ENCODE measurements around the gene ANKUB1. TPM values are rescaled to one million over a fixed set of nuclear protein-coding genes. Genes with fewer than 3 reads are reported as not detected.

ANKUB1 gene
- total and polyA plus RNA-seq, 4 donors, result 0.19 TPM; not detected in 3

GRCh38 chr3:149796026-149796425 is 3.7 kb upstream of the ANKUB1 start:
- no peak for DNase-seq (ENCODE audit: low spot score)
- H3K36me3 ChIP-seq (ENCODE audit: control insufficient read depth in 4 of 4, insufficient read depth in 3 of 4, low read depth in 1 of 4, low read length in 3 of 4), result no peaks in the 10 kb centered on the region
- H3K27me3 ChIP-seq (ENCODE audit: control insufficient read depth in 4 of 4, insufficient read depth in 4 of 4, low read length in 3 of 4), result no peaks in the 10 kb centered on the region
- H3K9me3 ChIP-seq (ENCODE audit: control insufficient read depth in 4 of 4, low read length in 3 of 4), result no peaks in the 10 kb centered on the region
- no peaks in the 10 kb centered on the region for H3K4me1 ChIP-seq (ENCODE audit: control insufficient read depth in 4 of 4, insufficient read depth in 4 of 4, low read length in 3 of 4)
- H3K27ac ChIP-seq (ENCODE audit: low read depth in 1 of 2, low read length in 2 of 2), result no peak overlapping the region
- TF ChIP-seq SP1 (IDR thresholded peaks at IDR 0.05) (no peak), RAD21 (IDR thresholded peaks at IDR 0.05) (no peak), RXRA (IDR thresholded peaks at IDR 0.05) (no peak), YY1 (IDR thresholded peaks at IDR 0.05) (no peak), CTCF (IDR thresholded peaks at IDR 0.05; ENCODE audit: low read depth, low read length, missing input control) (no peak), ZBTB33 (IDR thresholded peaks at IDR 0.05) (no peak), HNF4A (conservative IDR thresholded peaks at IDR 0.05) (no peak), MAX (IDR thresholded peaks at IDR 0.05) (no peak), TAF1 (conservative IDR thresholded peaks at IDR 0.05) (no peak), FOXA2 (IDR thresholded peaks at IDR 0.05) (no peak), EGR1 (IDR thresholded peaks at IDR 0.05; ENCODE audit: low read depth in 2 of 2) (no peak)
- 86% methylated on average over 1 of the region's 1 CpG for WGBS
- H3K4me3 ChIP-seq (ENCODE audit: low read depth in 1 of 3, low read length in 3 of 3), result no peak overlapping the region
- no peak overlapping the region for H3K9ac ChIP-seq (ENCODE audit: low read depth in 1 of 2, low read length in 2 of 2)

GRCh38 chr3:149790698-149791097 is 1.7 kb downstream of the ANKUB1 start:
- no peak for DNase-seq (ENCODE audit: low spot score)
- no peak overlapping the region for H3K27ac ChIP-seq (ENCODE audit: low read depth in 1 of 2, low read length in 2 of 2)
- no peak overlapping the region for H3K9ac ChIP-seq (ENCODE audit: low read depth in 1 of 2, low read length in 2 of 2)
- no peak overlapping the region for H3K4me3 ChIP-seq (ENCODE audit: low read depth in 1 of 3, low read length in 3 of 3)
- no peaks in the 10 kb centered on the region for H3K9me3 ChIP-seq (ENCODE audit: control insufficient read depth in 4 of 4, low read length in 3 of 4)
- no peaks in the 10 kb centered on the region for H3K4me1 ChIP-seq (ENCODE audit: control insufficient read depth in 4 of 4, insufficient read depth in 4 of 4, low read length in 3 of 4)
- H3K27me3 ChIP-seq (ENCODE audit: control insufficient read depth in 4 of 4, insufficient read depth in 4 of 4, low read length in 3 of 4), result no peaks in the 10 kb centered on the region
- 54% methylated on average over 3 of the region's 3 CpGs for WGBS
- no peak for TF ChIP-seq REST (IDR thresholded peaks at IDR 0.05)
- TF ChIP-seq EGR1 (IDR thresholded peaks at IDR 0.05; ENCODE audit: low read depth in 2 of 2), result no peak
- TF ChIP-seq ZBTB33 (IDR thresholded peaks at IDR 0.05), result no peak
- TF ChIP-seq SP1 (IDR thresholded peaks at IDR 0.05), result no peak
- no peak for TF ChIP-seq YY1 (IDR thresholded peaks at IDR 0.05)
- TF ChIP-seq RAD21 (IDR thresholded peaks at IDR 0.05), result no peak
- TF ChIP-seq FOXA2 (IDR thresholded peaks at IDR 0.05), result no peak
- no peak for TF ChIP-seq HNF4A (conservative IDR thresholded peaks at IDR 0.05)
- TF ChIP-seq GABPA (IDR thresholded peaks at IDR 0.05 in 1 of 2, conservative IDR thresholded peaks at IDR 0.05 in 1 of 2), result no peak
- TF ChIP-seq MAX (IDR thresholded peaks at IDR 0.05), result no peak
- TF ChIP-seq CTCF (IDR thresholded peaks at IDR 0.05; ENCODE audit: low read depth, low read length, missing input control), result no peak
- TF ChIP-seq TAF1 (conservative IDR thresholded peaks at IDR 0.05), result no peak
- no peaks in the 10 kb centered on the region for H3K36me3 ChIP-seq (ENCODE audit: control insufficient read depth in 4 of 4, insufficient read depth in 3 of 4, low read depth in 1 of 4, low read length in 3 of 4)

Data from liver (tissue), 9 donors.